Measurements from ENCODE around the gene CRTAC1. TPM values are rescaled to one million over a fixed set of nuclear protein-coding genes. Genes with fewer than 3 reads are reported as not detected.
"Not testable (repeated sequence)": the region's sequence is repeated elsewhere in the genome, so short reads cannot be mapped to it uniquely, and the experiment has no call there.

CRTAC1 gene
- total RNA-seq, 1 donor from 2014 or later = 23.9 TPM

DNA sequence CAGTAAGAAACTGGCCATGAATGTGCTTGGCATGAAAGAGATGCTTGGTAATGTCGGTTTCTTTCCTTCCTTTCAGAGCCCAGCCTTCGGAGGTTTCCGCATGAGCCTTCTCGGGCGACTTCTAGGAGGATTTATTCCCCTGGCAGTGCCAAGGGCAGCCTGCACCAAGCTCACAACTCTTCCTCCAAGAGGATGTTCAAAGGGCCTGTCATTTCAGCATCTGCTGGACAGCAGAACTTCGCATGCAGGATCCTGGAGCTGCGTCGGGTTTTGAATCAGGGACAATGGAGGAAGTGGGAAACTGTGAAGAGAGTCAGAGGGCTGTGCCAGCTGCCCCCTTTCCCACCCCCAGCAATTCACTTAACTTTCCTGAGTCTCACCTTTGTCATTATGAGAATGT lies 159.4 kb downstream of the CRTAC1 start:
- no peak for DNase-seq (ENCODE audit: low read depth)

DNA sequence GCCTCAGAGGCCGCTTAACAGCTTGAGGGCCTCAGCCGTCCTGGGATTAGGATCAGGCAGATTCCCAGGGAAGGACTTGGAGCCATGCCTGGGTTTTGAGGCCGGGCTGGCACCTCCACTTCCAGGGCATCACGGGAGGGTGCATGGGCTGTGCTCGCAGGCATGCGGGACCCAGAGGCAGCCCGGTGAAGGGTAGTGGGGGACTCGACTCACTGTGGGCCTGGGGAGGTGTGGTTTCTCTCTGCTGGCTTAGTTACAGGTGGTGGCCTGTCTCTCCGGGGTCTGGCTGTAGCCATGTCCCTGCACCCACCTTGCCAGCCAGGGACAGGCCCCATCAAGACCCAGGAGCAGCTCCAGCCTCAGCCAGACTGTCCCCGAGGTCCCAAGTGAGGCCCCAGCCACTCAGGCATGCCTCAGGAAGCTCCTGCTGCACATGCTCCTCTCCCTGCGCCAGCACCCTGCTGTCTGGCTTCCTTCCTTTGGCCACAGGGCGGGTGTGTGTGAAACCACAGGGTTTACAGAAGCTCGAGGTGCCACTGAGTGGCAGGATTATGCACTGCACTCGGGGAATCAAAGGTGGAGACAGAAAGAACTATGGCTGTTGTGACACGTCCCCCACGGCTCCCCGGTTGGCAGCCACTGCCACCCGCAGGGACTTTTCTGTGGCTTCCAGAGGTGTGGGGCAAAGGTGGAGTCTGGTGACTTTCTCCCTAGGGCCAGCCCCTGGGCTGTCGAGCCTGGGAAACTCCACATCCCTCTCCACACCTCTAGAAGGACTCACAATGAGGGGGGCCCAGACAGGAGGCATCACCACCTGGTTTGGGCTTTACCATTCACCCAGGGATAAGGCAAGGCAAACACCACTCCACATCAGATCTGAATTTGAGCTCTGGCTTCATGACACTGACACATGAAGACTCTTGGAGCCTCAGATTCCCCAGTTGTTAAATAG lies 161.1 kb downstream of the CRTAC1 start:
- DNase-seq (ENCODE audit: low read depth) = peak; percentile 85

DNA sequence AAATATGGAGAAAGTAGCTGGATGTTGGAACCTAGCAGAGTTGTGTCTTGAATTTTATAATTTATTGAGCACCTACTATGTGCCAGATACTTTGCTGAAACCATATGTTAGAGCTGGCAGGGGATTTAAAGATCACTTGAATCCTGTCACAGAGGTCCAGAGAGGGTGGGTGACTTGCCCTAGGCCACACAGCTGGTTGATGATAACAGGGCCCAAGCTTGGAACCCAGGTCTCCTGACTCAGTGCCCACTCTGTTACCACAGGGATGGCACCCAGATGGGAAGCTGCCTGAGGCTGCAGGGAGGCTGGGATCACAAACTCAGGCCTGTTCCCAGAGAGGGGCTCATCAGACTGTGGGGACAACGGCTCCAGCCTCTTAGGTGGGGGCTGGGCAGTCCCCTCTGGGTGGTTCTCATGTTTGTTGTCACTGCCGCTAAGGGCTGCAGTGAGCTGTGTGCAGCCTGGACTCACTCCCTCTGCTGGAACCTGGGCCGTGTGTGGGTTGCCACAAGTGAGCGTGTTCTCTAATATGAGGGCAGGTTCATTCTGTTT lies 162.2 kb downstream of the CRTAC1 start:
- no peak for DNase-seq (ENCODE audit: low read depth)

DNA sequence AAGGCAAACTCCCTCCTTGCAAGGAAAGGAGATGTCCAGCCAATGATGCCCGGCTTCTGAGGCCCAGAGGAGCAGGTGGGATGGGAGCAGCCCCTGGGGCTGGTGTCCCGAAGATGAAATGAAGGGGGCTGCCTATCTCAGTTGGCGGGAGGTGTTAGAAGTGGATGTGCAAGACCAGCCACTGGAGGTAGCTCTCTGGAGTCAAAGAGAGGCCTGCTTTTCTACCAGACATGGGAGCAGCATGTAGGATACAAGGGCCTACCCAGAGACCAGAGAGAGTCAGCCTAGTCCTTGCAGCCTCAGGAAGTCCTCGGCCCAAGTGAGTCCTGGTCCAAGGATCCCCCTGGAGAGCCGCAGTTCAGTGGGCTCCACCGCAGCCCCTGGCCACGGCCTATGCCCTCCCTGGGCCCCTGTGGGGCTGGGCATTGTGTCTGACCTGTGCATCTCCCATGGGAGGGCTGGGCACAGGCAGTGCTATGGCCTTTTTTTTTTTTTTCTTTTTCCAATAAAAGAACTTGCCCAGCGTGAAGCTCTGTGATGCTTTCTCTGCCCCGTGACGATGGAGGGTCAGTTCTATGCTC lies 163.1 kb downstream of the CRTAC1 start:
- no peak for DNase-seq (ENCODE audit: low read depth)

GRCh38 chr10:97866524-97867219 lies 163.7 kb downstream of the CRTAC1 start:
- DNase-seq (ENCODE audit: low read depth) = no peak

GRCh38 chr10:97865488-97865887 lies 164.9 kb downstream of the CRTAC1 start:
- DNase-seq (ENCODE audit: low read depth) = no peak

DNA sequence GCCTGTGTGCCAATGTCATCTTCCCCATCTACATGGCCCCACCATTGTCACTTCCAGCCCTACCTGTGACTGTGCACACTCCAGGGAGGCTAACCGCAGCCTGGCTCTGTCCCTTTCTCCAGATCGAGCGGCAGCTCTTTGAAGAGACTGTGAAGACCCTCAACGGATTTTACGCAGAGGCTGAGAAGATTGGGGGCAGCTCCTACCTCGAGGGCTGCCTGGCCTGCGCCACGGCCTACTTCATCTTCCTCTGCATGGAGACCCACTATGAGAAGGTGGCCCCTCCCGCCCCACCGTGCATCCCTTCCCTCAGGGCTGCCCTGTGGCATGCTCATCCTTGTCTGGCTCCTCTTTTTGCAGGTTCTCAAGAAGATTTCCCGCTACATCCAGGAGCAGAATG lies 166.6 kb downstream of the CRTAC1 start:
- no peak for DNase-seq (ENCODE audit: low read depth)

DNA sequence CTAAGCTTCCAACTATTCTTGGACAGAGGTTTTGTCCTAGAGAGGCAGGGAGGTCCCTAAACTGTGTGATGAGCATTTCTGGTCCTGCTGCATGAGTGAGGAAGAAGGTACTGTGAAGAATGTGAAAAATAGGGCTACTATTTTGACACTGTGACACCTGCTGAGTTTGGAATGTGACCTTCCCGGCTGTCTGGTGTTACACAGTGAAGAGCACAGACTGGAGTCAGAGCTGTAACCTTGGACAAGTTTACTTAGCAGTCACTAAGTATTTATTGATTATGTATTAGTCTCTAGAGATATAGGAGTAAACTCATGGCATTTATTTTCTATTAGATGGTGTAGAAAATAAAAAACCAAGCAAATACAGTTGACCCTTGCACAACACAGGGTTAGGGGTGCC lies 168.5 kb downstream of the CRTAC1 start:
- DNase-seq (ENCODE audit: low read depth) = no peak

DNA sequence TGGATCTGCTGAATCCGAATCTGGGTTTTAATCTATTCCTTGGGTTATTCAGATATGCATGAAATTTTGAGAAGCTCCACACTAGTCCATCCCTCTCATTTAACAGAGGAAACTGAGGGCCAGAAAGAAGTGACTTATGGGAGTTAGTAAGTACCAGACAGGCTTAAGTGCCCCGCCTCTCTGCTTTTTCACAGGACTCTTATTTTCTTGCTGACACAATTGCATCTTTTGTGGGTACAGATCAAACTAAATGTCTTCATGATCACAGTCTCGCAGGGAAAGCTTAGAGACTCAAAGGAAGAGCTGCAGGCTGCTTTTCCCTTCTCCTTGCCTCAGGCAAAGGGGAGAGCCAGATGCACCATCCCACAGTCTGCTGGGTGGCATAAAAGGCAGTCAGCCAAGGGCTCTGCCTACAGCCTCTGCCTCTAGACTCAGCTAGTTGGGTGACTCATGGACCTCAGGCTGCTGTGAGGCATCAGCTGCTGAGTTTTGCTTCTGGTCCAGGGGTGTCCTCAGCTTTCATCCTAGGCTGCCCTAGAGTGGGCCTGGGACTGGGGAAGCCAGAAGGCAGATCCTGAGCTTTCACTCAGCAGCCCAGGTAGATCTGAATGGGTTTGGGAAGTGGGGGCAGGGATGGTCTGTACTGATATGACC lies 169.2 kb downstream of the CRTAC1 start:
- peak; percentile 89 for DNase-seq (ENCODE audit: low read depth)

GRCh38 chr10:97858001-97858439 lies 172.4 kb downstream of the CRTAC1 start:
- DNase-seq (ENCODE audit: low read depth) = peak; percentile 59

DNA sequence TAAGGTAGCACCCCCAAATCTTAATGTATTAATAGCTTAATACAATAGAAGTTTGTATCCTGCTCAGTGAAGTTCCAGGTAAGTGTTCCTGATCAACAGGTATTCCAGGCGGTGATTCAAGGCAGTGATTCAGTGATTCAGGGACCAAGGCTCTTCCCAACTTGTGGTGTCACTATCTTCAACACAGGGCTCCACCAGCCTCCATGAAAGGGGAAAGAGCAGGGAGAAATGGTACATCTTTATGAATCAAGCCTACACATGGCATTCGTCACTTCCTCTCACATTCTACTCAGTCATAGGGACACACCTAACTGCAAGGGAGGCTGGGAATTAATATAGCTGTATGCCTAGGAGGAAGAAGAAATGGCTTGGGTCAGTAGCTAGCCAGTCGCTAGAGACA lies 175.7 kb downstream of the CRTAC1 start:
- DNase-seq (ENCODE audit: low read depth) = no peak

DNA sequence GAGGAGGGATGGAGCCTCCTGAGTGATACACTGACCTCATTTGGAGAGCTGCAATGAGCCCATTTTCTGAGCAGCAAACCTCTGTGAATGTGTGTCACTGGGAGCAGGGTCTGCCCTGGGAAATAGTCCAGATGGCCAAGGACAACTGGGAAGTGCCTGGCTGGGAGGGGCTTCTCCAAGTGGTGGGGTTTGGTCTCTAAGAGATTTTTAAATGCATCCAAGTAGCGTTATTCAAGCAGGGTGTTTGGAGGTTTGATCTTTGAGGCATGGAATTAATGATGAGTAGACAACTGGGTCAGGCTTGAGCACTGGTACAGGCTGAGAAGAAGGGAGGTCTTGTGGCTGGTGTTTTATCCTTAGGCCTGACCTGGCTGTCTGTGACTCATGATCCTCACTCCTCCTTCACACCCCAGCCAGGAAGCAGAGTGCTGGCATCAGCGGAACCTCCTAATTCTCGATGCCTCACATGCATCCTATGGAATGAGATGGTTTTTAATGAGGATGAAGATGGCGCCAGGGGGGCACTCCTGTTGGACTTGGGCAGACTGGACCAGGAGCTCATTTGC lies 177.5 kb downstream of the CRTAC1 start:
- DNase-seq (ENCODE audit: low read depth) = no peak

GRCh38 chr10:97852277-97852676 lies 178.1 kb downstream of the CRTAC1 start:
- no peak for DNase-seq (ENCODE audit: low read depth)

- no peak for DNase-seq (ENCODE audit: low read depth)
Observed at GRCh38 chr10:97851341-97852001, 178.9 kb downstream of the CRTAC1 start.

- no peak for DNase-seq (ENCODE audit: low read depth)
Observed at GRCh38 chr10:97850446-97850845, 180.0 kb downstream of the CRTAC1 start.

GRCh38 chr10:97849687-97850402 lies 180.6 kb downstream of the CRTAC1 start, which contains the start of gene GOLGA7B:
Gene GOLGA7B, plus strand, starts transcription at chr10:97849843. Its CDS starts 461 bp downstream, at chr10:97850304.
- DNase-seq (ENCODE audit: low read depth) = no peak

DNA sequence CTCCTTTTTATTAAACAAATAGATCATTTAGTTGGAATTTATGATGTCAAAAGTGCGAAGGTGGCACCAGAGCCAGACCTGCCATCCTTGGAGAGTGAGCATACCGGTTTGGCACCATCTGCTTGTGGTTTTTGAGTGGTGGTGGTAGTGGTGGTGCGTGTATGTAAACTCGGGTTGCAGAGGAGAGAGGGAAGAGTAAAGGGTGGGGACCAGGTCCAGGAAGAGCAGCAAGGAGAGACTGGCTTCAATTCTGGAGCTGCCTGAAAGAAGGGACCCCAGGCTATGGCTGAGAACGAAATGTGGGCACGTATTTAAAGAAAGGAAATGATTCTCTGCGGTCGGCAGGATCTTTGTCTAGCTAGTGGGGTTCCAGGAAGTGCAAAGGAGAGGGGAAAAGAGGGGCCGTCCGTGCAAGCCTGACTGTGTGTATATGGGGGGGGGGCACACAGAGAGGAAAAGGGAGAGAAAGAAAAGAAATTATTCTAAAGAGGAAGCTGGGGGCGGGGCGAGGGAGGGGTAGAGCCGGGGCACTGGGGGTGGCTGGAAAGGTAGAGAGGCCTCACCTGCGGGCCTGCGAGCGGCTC lies 181.2 kb downstream of the CRTAC1 start:
- no peak for DNase-seq (ENCODE audit: low read depth)

- DNase-seq (ENCODE audit: low read depth) = no peak
Observed at GRCh38 chr10:97844678-97845077, 185.7 kb downstream of the CRTAC1 start.

DNA sequence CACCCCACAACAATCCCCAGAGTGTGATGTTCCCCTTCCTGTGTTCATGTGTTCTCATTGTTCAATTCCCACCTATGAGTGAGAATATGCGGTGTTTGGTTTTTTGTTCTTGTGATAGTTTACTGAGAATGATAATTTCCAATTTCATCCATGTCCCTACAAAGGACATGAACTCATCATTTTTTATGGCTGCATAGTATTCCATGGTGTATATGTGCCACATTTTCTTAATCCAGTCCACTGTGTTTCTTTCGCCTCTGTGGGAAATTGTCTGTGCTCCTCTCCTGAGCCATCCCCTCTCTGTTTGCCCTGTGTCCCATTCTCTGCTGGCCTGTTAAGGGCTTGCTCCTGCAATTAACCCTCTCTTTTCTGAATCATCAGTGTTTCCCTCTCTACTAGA lies 186.4 kb downstream of the CRTAC1 start:
- not testable (repeated sequence) for DNase-seq (ENCODE audit: low read depth)

DNA sequence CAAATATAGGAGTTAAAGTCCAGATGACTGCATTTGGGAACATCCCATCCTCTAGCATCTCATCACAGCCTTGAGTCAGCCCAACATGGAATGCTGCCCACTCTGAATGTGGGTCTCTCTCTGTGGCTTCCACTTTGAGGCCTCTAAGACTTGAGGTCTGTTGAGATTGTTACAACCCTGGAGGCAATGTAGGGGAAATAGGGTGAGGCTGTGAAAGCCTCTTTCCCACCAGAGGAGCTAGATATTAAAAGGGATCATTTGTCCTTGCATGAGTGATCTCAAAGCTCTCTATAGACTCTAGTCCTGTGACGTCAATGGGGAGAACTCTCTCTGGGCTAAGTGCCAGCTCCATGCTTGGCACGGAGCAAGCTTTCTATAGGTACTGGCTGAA lies 187.1 kb downstream of the CRTAC1 start:
- no peak for DNase-seq (ENCODE audit: low read depth)
